Measurements from ENCODE around the gene AFP. TPM values are rescaled to one million over a fixed set of nuclear protein-coding genes. Genes with fewer than 3 reads are reported as not detected.

Gene AFP
- total RNA-seq, 4 donors from 2014 or later = not detected

GRCh38 chr4:73486497-73486896, 50.5 kb downstream of the AFP start:
- TF ChIP-seq EP300 (IDR thresholded peaks at IDR 0.05) = no peak
- TF ChIP-seq POLR2A (IDR thresholded peaks at IDR 0.05) = no peak
- no peak for TF ChIP-seq CTCF (IDR thresholded peaks at IDR 0.05)
- no peak for DNase-seq (ENCODE audit: low spot score in 2 of 2)
- H3K36me3 ChIP-seq = no peaks in the 10 kb centered on the region
- WGBS, 2 donors = 74% methylated on average over 1 of the region's 1 CpG
- no peak overlapping the region for H3K27ac ChIP-seq
- no peaks in the 10 kb centered on the region for H3K4me1 ChIP-seq
- H3K9me3 ChIP-seq = no peaks in the 10 kb centered on the region
- no peaks in the 10 kb centered on the region for H3K27me3 ChIP-seq
- H3K4me3 ChIP-seq = no peak overlapping the region

GRCh38 chr4:73487233-73487632, 51.2 kb downstream of the AFP start:
- TF ChIP-seq POLR2A (IDR thresholded peaks at IDR 0.05) (no peak), EP300 (IDR thresholded peaks at IDR 0.05) (no peak), CTCF (IDR thresholded peaks at IDR 0.05) (no peak)
- H3K36me3 ChIP-seq = no peaks in the 10 kb centered on the region
- no peaks in the 10 kb centered on the region for H3K27me3 ChIP-seq
- no peaks in the 10 kb centered on the region for H3K9me3 ChIP-seq
- 83 to 94% methylated on average over 1 of the region's 1 CpG for WGBS, 2 donors
- DNase-seq (ENCODE audit: low spot score in 2 of 2) = no peak
- H3K4me1 ChIP-seq = no peaks in the 10 kb centered on the region
- H3K27ac ChIP-seq = no peak overlapping the region
- no peak overlapping the region for H3K4me3 ChIP-seq

- peaks cover 0 to 3% (median 0%) of the 10 kb centered on the region in 4 donors for H3K4me1 ChIP-seq
- H3K27me3 ChIP-seq = no peaks in the 10 kb centered on the region
- no peaks in the 10 kb centered on the region for H3K9me3 ChIP-seq
- H3K4me3 ChIP-seq = no peak overlapping the region
- TF ChIP-seq EP300 (IDR thresholded peaks at IDR 0.05) (no peak), POLR2A (IDR thresholded peaks at IDR 0.05) (no peak), CTCF (IDR thresholded peaks at IDR 0.05) (no peak)
- no peak overlapping the region for H3K27ac ChIP-seq
- DNase-seq (ENCODE audit: low spot score in 2 of 2) = no peak
- 55 to 59% methylated on average over 4 of the region's 4 CpGs for WGBS, 2 donors
- H3K36me3 ChIP-seq = no peaks in the 10 kb centered on the region
Observed at GRCh38 chr4:73499996-73500765, 64.2 kb downstream of the AFP start.

GRCh38 chr4:73501664-73502265, 65.7 kb downstream of the AFP start:
- H3K27me3 ChIP-seq = no peaks in the 10 kb centered on the region
- DNase-seq (ENCODE audit: low spot score in 2 of 2) = no peak
- H3K36me3 ChIP-seq = no peaks in the 10 kb centered on the region
- H3K27ac ChIP-seq = no peak overlapping the region
- no peak for TF ChIP-seq POLR2A (IDR thresholded peaks at IDR 0.05)
- no peaks in the 10 kb centered on the region for H3K9me3 ChIP-seq
- no peak overlapping the region for H3K4me3 ChIP-seq
- 87 to 92% methylated on average over 5 of the region's 5 CpGs for WGBS, 2 donors
- peaks cover 0 to 3% (median 0%) of the 10 kb centered on the region in 4 donors for H3K4me1 ChIP-seq

- Histone ChIP-seq H3K27ac (no peak overlapping the region), H3K4me1 (peaks cover 0 to 2% (median 0%) of the 10 kb centered on the region in 4 donors), H3K27me3 (no peaks in the 10 kb centered on the region), H3K9me3 (no peaks in the 10 kb centered on the region), H3K4me3 (no peak overlapping the region), H3K36me3 (no peaks in the 10 kb centered on the region)
- no peak for DNase-seq (ENCODE audit: low spot score in 2 of 2)
- 79 to 84% methylated on average over 2 of the region's 2 CpGs for WGBS, 2 donors
- TF ChIP-seq CTCF (IDR thresholded peaks at IDR 0.05) (no peak), POLR2A (IDR thresholded peaks at IDR 0.05) (no peak), EP300 (IDR thresholded peaks at IDR 0.05) (no peak)
Observed at GRCh38 chr4:73505567-73505966, 69.5 kb downstream of the AFP start.

Other genes with a start within 250 kb of the AFP start
- 10 to 100 TPM; 46.5 to 61.8 (median 55.0) TPM for gene ANKRD17, start 177.4 kb upstream of the AFP start, total RNA-seq
- gene ALB, start 31.9 kb upstream of the AFP start, total RNA-seq = 1 to 10 TPM in 3 of 4 donors, not detected in 1; 1.7 to 2.4 (median 2.4) TPM
- gene AFM, start 45.5 kb downstream of the AFP start, total RNA-seq = not detected
- gene RASSF6, start 184.2 kb downstream of the AFP start, total RNA-seq = not detected